B cell (primary cell): ENCODE measurements around the gene TLR5. TPM values are rescaled to one million over a fixed set of nuclear protein-coding genes. Genes with fewer than 3 reads are reported as not detected.

Experiments
- ATAC-seq: fragments of 200-7000 bp; cut with Tn5 transposase; one replicate; pipeline ENCODE4 v1.10.0; 2021; ENCODE audit warnings: low read depth, mild to moderate bottlenecking, moderate number of reproducible peaks, moderate library complexity
- CTCF ChIA-PET: fragments of 350-600 bp; sonication (Branson Sonifier 250); formaldehyde crosslinking; loops from one replicate; lab custom pipeline; 2021; ENCODE audit warnings: antibody characterized with exemption, inconsistent platforms; lab: Charles Lee
- POLR2A ChIA-PET: fragments of 350-600 bp; sonication (Branson Sonifier 250); formaldehyde crosslinking; loops from one replicate; lab custom pipeline; 2021; ENCODE audit warnings: antibody characterized with exemption; lab: Charles Lee
- DNase-seq: peaks from one replicate; pipeline ENCODE4 v3.0.0; 2013
- H2AFZ ChIP-seq: 2 replicates; pipeline ENCODE4 v1.6.1; 2012; ENCODE audit warnings: mild to moderate bottlenecking, low read depth, low read length; ENCODE audit not compliant: insufficient read depth, poor library complexity, severe bottlenecking
- H3K27ac ChIP-seq, 2 donors: 1 replicate in 1 of 2; 2 replicates in 1 of 2; pipeline ENCODE4 v1.5.1; 2012 to 2013; ENCODE audit warnings: low read length in 2 of 2, mild to moderate bottlenecking in 2 of 2, moderate library complexity in 1 of 2
- H3K27me3 ChIP-seq, 4 experiments: fragments of 200-600 bp in 1 of 4; sonication (generic) in 1 of 4; replicated peaks in 1 of 4; 1 replicate in 2 of 4; 2 replicates in 2 of 4; pipeline versions ENCODE4 v1.6.1 to v1.7.0; 2013 to 2016; ENCODE audit warnings: low read length in 3 of 4, mild to moderate bottlenecking in 2 of 4, mixed read lengths in 1 of 4, moderate library complexity in 1 of 4; ENCODE audit not compliant: insufficient read depth in 4 of 4, control insufficient read depth in 3 of 4; ENCODE audit errors: control extremely low read depth in 1 of 4
- H3K36me3 ChIP-seq, 2 experiments: replicated peaks in 1 of 2; 1 replicate in 1 of 2; 2 replicates in 1 of 2; pipeline versions ENCODE4 v1.6.1 to v1.7.1; 2013; ENCODE audit warnings: low read length in 1 of 2; ENCODE audit not compliant: insufficient read depth in 2 of 2, control insufficient read depth in 1 of 2; ENCODE audit errors: control extremely low read depth in 1 of 2, extremely low read depth in 1 of 2
- H3K4me1 ChIP-seq, 2 donors: fragments of 200-600 bp in 1 of 2; sonication (generic) in 1 of 2; 1 replicate in 1 of 2; 2 replicates in 1 of 2; pipeline versions ENCODE4 v1.5.1 to v1.6.1; 2013 to 2017; ENCODE audit warnings: low read length in 2 of 2; ENCODE audit not compliant: control insufficient read depth in 2 of 2, insufficient read depth in 2 of 2
- H3K4me2 ChIP-seq: replicated peaks from 2 replicates; pipeline ENCODE3; 2012; ENCODE audit warnings: mild to moderate bottlenecking, low read depth, low read length; ENCODE audit not compliant: poor library complexity, severe bottlenecking
- H3K4me3 ChIP-seq, 5 experiments: fragments of 200-600 bp in 1 of 5; sonication (generic) in 1 of 5; 1 replicate in 3 of 5; 2 replicates in 2 of 5; pipeline versions ENCODE4 v1.5.1 to v1.7.0; 2011 to 2016; ENCODE audit warnings: low read length in 4 of 5, mild to moderate bottlenecking in 4 of 5, low read depth in 2 of 5, control low read depth in 1 of 5, moderate library complexity in 1 of 5; ENCODE audit not compliant: insufficient read depth in 1 of 5; ENCODE audit errors: control extremely low read depth in 1 of 5, extremely low read depth in 1 of 5
- H3K79me2 ChIP-seq: fragments of 200-600 bp; sonication (generic); one replicate; pipeline ENCODE4 v1.6.0; 2016; ENCODE audit warnings: low read length; ENCODE audit not compliant: control insufficient read depth, insufficient read depth
- H3K9ac ChIP-seq: fragments of 200-600 bp; sonication (generic); 2 replicates; pipeline ENCODE4 v1.6.1; 2017; ENCODE audit warnings: mild to moderate bottlenecking, low read length, moderate library complexity
- H3K9me3 ChIP-seq, 3 donors: one replicate each; pipeline versions ENCODE4 v1.6.1 to v1.7.1; 2013; ENCODE audit warnings: low read length in 2 of 3; ENCODE audit not compliant: control insufficient read depth in 2 of 3, insufficient read depth in 1 of 3; ENCODE audit errors: control extremely low read depth in 1 of 3
- H4K20me1 ChIP-seq: 2 replicates; pipeline ENCODE4 v1.6.0; 2012; ENCODE audit warnings: mild to moderate bottlenecking, low read length; ENCODE audit not compliant: insufficient read depth, control insufficient read depth, poor library complexity, severe bottlenecking
- H3K27ac Mint-ChIP-seq: one replicate; pipeline ENCODE4 v1.8.0; 2021; ENCODE audit warnings: mixed read lengths
- H3K27me3 Mint-ChIP-seq: one replicate; pipeline ENCODE4 v1.8.0; 2021; ENCODE audit warnings: mixed read lengths
- H3K4me1 Mint-ChIP-seq: one replicate; pipeline ENCODE4 v1.8.0; 2021; ENCODE audit warnings: mixed read lengths
- H3K4me3 Mint-ChIP-seq: one replicate; pipeline ENCODE4 v1.8.0; 2021; ENCODE audit warnings: mixed read lengths
- H3K9me3 Mint-ChIP-seq: one replicate; pipeline ENCODE4 v1.8.0; 2022; ENCODE audit warnings: mixed read lengths; ENCODE audit not compliant: insufficient read depth
- EZH2 ChIP-seq: IDR thresholded peaks from 2 replicates; pipeline ENCODE4 v1.6.1; 2012; ENCODE audit warnings: borderline replicate concordance, low read depth, mild to moderate bottlenecking, moderate library complexity, low read length; ENCODE audit not compliant: insufficient read depth, poor library complexity, severe bottlenecking
- WGBS: methylation state at CpG from one replicate; pipeline ENCODE4 v1.1.5; 2013; ENCODE audit warnings: missing lambda C conversion rate; ENCODE audit not compliant: insufficient coverage; 5-methylcytosine and 5-hydroxymethylcytosine counted together
- intact Hi-C: fragments of 100-400 bp; cut with micrococcal nuclease; formaldehyde crosslinking; loops from one replicate; pipeline ENCODE4 v1.10.0; 2022
- polyA plus RNA-seq: library from polyadenylated mRNA; depleted of rRNA; stranded (reverse); fragments of >200 nt; gene quantifications from 2 replicates; pipeline ENCODE4 v1.2.3, GENCODE V29; 2012
- total RNA-seq, 2 donors: library from RNA; stranded (reverse); fragments of 120-200 nt in 1 of 2; gene quantifications; 1 replicate in 1 of 2; 2 replicates in 1 of 2; pipeline versions ENCODE4 v1.2.3 to v1.2.4, GENCODE V29; 2013 to 2022
- TF ChIP-seq, protein P1 (sequence below): fragments of 200-600 bp; IDR thresholded peaks from one replicate; pipeline ENCODE4 v1.8.0; 2022; ENCODE audit warnings: antibody characterized with exemption, mild to moderate bottlenecking

TLR5 gene
- total and polyA plus RNA-seq, 2 donors (not counting 1 experiment from before 2014, with no cell fraction given) = 0.21 TPM; not detected in 1

DNA sequence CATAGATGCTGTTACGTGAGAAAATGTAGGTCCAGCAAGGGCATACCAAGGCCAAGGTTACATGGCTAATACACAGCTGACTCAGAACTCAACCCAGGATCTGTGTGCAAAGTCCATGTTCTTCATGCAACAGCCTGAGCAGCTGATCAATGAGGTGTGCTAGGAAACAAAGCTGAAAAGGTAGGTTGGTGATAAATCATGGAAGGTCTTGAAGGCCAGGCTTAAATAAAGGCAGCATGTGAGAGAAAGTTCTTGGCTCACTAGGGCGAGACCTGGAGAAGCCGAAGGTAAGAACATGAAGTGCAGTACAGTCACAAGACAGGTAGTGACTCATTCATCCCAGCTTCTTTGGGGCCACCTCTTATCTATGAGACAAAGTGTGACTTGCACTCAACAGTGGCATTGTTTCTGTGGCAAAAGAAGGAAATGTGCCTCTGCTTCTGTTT is 33.4 kb downstream of the TLR5 start:
- CTCF ChIA-PET = interaction anchor here (1.2 to 1.4 kb wide), 2 partner anchors 14 to 23 kb away, joined by 3 to 4 read pairs; no protein-coding TSS in a partner anchor
- H3K27me3 Mint-ChIP-seq = peaks cover 34% of the 10 kb centered on the region

DNA sequence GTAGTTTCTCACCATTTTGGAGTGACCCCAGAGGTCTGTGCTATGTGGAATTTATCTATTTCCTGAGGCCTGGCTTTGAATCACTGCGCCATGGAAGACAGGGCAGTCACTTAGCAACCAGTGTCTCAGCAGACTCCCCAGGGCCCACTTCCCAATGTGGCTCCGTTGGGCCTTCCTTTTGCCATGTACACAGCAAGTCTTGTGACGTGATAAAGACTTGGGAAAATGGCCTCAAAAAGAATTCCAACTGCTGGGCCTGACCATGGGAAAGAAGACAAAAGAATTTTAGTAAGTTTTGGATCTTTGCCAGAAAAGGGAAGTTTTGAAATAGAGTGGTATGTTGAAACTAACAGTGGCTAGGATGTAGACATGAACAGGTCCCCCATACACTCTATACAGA is 36.2 kb downstream of the TLR5 start:
- Mint-ChIP-seq H3K4me3 (no peak overlapping the region), H3K4me1 (no peaks in the 10 kb centered on the region), H3K9me3 (no peaks in the 10 kb centered on the region), H3K27me3 (peaks cover 26% of the 10 kb centered on the region), H3K27ac (no peak overlapping the region)
- H3K4me3 ChIP-seq = no peak overlapping the region
- H4K20me1 ChIP-seq = no peaks in the 10 kb centered on the region
- intact Hi-C loops = no loop called here
- no peaks in the 10 kb centered on the region for H3K4me1 ChIP-seq
- ChIA-PET POLR2A (no interaction called here), CTCF (interaction anchor here (1.1 kb wide), 1 partner anchor 17 kb away, joined by 3 read pairs; no protein-coding TSS in a partner anchor)
- H3K36me3 ChIP-seq = no peaks in the 10 kb centered on the region
- H3K9me3 ChIP-seq = no peaks in the 10 kb centered on the region
- peaks cover 0 to 3% (median under 1%) of the 10 kb centered on the region in 4 experiments for H3K27me3 ChIP-seq
- no peak overlapping the region for H2AFZ ChIP-seq
- no peak for DNase-seq
- H3K79me2 ChIP-seq = no peaks in the 10 kb centered on the region
- no peak for TF ChIP-seq EZH2
- TF ChIP-seq, protein P1, sequence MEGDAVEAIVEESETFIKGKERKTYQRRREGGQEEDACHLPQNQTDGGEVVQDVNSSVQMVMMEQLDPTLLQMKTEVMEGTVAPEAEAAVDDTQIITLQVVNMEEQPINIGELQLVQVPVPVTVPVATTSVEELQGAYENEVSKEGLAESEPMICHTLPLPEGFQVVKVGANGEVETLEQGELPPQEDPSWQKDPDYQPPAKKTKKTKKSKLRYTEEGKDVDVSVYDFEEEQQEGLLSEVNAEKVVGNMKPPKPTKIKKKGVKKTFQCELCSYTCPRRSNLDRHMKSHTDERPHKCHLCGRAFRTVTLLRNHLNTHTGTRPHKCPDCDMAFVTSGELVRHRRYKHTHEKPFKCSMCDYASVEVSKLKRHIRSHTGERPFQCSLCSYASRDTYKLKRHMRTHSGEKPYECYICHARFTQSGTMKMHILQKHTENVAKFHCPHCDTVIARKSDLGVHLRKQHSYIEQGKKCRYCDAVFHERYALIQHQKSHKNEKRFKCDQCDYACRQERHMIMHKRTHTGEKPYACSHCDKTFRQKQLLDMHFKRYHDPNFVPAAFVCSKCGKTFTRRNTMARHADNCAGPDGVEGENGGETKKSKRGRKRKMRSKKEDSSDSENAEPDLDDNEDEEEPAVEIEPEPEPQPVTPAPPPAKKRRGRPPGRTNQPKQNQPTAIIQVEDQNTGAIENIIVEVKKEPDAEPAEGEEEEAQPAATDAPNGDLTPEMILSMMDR = no peak
- H3K27ac ChIP-seq = no peak overlapping the region
- no peak for ATAC-seq
- H3K4me2 ChIP-seq = no peak overlapping the region
- WGBS = 80% methylated on average over 2 of the region's 3 CpGs
- H3K9ac ChIP-seq = no peak overlapping the region

More for the DNA sequence above, 33.4 kb downstream of the TLR5 start:
- no peaks in the 10 kb centered on the region for H3K9me3 Mint-ChIP-seq
- no peak for ATAC-seq
- Histone ChIP-seq H4K20me1 (no peaks in the 10 kb centered on the region), H3K27ac (no peak overlapping the region), H3K9ac (no peak overlapping the region), H3K27me3 (peaks cover 0 to 3% (median 0%) of the 10 kb centered on the region in 4 experiments), H3K4me2 (no peak overlapping the region), H3K9me3 (no peaks in the 10 kb centered on the region), H3K36me3 (no peaks in the 10 kb centered on the region), H3K4me1 (no peaks in the 10 kb centered on the region), H2AFZ (no peak overlapping the region), H3K79me2 (no peaks in the 10 kb centered on the region), H3K4me3 (no peak overlapping the region)
- no peak for DNase-seq
- WGBS = 95% methylated on average over 3 of the region's 3 CpGs
- H3K4me3 Mint-ChIP-seq = no peak overlapping the region
- intact Hi-C loops = no loop called here
- H3K4me1 Mint-ChIP-seq = no peaks in the 10 kb centered on the region
- no peak overlapping the region for H3K27ac Mint-ChIP-seq
- POLR2A ChIA-PET = no interaction called here
- TF ChIP-seq, protein P1 = no peak
- no peak for TF ChIP-seq EZH2
